Activated CD8-positive, alpha-beta memory T cell treated with anti-CD3 and anti-CD28 coated beads for 24 hours (primary cell): ENCODE measurements around the gene VPS26B.
"Not testable (repeated sequence)": the region's sequence is repeated elsewhere in the genome, so short reads cannot be mapped to it uniquely, and the experiment has no call there.

Experiments used
- DNase-seq: peaks from one replicate; pipeline ENCODE4 v3.0.0-alpha.2; 2020

VPS26B gene

GRCh38 chr11:134233729-134234179 lies 9.3 kb downstream of the VPS26B start:
- no peak for DNase-seq

GRCh38 chr11:134235399-134235798 lies 10.9 kb downstream of the VPS26B start:
- no peak for DNase-seq

DNA sequence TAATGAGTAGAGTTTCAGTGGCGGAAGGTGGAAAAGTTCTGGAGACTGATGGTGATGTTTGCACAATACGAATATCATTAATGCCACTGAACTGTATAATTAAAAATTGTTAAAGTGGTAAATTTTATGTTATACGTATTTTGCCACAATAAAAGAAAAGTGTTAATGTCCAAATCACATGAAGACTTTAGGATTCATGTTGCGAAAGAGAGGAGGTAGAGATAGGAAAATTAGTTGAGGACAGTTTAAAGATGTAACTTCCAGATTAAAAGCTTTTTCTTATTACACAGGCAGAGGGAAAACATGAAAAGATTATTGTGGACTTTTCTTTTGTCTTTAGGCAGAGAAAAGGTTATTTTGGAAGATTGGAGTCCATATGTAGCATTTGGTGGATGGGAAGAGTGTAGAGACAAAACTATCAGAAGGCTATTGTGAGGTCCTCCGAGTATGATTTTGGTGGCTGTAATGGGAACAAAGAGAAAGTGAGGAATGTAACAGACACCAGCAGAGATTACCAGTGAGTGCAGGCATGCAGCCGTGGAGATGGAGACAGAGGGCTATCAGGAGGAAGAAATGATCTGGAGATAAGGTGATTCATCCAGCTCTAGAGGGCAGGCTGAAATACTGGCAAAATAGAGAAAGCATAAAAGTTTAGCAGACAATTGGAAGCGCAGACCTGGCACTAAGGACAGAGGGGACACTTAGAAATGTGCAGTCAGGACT lies 12.5 kb downstream of the VPS26B start:
- DNase-seq: no peak

- DNase-seq: no peak
Observed at GRCh38 chr11:134237557-134237922, 13.1 kb downstream of the VPS26B start.

- no peak for DNase-seq
Observed at GRCh38 chr11:134238956-134239355, 14.5 kb downstream of the VPS26B start.

- DNase-seq: no peak
Observed at GRCh38 chr11:134240592-134240991, 16.1 kb downstream of the VPS26B start.

GRCh38 chr11:134242376-134242775 lies 17.9 kb downstream of the VPS26B start:
- DNase-seq: no peak

GRCh38 chr11:134243913-134244312 lies 19.4 kb downstream of the VPS26B start:
- no peak for DNase-seq

- DNase-seq: no peak
Observed at GRCh38 chr11:134244593-134244992, 20.1 kb downstream of the VPS26B start.

- no peak for DNase-seq
Observed at GRCh38 chr11:134245434-134245833, 21.0 kb downstream of the VPS26B start.

DNA sequence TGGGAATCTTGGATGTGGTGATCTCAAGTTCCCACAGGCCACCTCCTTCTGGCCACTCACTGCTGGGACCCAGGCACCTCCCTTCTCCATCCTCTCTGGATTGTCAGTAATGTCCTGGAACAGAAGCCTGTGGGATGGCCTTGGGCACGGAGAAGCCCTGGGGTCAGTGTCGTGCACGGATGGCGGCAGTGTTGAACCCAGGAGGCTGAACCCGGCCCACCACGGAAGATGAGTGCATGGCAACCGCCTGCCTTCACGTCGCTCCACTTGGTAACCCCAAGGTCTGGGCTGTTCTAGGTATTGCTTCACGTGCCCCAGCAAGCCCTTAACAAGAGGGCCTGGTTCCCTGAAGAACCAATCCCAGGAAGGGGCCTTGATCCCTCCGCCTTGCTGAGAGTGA lies 21.6 kb downstream of the VPS26B start:
- no peak for DNase-seq

GRCh38 chr11:134246678-134247077 lies 22.2 kb downstream of the VPS26B start:
- DNase-seq: no peak

- no peak for DNase-seq
Observed at GRCh38 chr11:134248910-134249480, 24.5 kb downstream of the VPS26B start.

GRCh38 chr11:134250246-134250645 lies 25.8 kb downstream of the VPS26B start:
- DNase-seq: no peak

GRCh38 chr11:134250675-134251074 lies 26.2 kb downstream of the VPS26B start:
- DNase-seq: no peak

DNA sequence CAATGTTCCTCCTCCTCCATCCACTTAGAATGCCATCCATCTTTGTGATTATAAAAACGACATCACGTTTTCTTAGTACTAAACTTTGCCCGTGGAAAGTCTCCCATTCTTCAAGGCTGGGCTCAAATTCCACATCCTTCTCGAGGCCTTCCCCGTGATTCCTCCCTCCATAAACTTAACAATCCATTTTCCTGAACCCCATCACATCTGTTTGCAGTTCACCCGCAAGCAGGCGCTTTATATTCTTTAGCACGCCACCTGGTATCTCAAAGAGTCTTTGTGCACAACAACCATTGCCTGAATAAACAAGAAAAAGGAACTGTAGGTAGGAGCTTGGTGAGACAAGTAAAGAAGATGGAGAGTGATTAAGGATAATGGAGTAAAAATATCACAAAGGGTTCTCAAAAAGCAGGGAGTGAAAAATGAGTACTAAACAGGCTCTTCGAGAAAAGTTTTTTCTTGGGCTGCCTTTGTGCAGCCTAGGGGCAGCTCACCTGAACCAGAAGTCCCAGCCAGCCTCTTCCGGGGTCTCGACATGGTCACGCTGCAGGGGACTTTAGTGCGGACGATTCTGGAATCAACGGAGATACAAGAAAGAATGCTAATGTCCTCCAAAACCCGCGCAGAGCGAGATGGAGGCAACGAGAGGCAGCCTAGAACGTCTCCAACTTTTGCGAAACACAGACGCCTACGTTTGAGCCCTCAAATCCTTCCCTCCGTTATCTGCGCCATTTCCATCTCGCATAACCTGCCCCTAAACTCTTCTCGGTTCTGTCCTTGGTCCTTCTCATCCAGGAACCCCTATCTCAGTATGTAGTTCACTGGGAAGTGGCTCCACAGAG lies 28.1 kb downstream of the VPS26B start:
- DNase-seq: peak; percentile 75

- peak; percentile 95 for DNase-seq
Observed at GRCh38 chr11:134253188-134253993, 28.9 kb downstream of the VPS26B start, which contains the start of the genes ACAD8 and THYN1. Gene ACAD8, plus strand, starts transcription at chr11:134253568. Its CDS starts 33 bp downstream, at chr11:134253601. Gene THYN1, minus strand, starts transcription at chr11:134253352. Its CDS starts 470 bp downstream, at chr11:134252882.

GRCh38 chr11:134254433-134255183 lies 30.1 kb downstream of the VPS26B start:
- no peak for DNase-seq

GRCh38 chr11:134255184-134255561 lies 30.7 kb downstream of the VPS26B start:
- DNase-seq: not testable (repeated sequence)

DNA sequence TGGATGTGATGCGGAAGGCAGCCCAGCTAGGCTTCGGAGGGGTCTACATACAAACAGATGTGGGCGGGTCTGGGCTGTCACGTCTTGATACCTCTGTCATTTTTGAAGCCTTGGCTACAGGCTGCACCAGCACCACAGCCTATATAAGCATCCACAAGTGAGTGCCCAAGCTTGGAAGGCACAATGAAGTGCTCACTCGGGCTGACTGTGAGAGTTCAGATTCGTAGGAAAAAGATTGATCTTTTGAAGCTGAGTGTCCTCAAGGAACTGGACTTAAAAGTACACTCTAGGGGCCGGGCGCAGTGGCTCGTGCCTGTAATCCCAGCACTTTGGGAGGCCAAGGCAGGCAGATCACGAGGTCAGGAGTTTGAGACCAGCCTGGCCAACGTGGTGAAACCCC lies 32.6 kb downstream of the VPS26B start:
- DNase-seq: no peak

GRCh38 chr11:134258577-134258976 lies 34.1 kb downstream of the VPS26B start:
- no peak for DNase-seq

DNA sequence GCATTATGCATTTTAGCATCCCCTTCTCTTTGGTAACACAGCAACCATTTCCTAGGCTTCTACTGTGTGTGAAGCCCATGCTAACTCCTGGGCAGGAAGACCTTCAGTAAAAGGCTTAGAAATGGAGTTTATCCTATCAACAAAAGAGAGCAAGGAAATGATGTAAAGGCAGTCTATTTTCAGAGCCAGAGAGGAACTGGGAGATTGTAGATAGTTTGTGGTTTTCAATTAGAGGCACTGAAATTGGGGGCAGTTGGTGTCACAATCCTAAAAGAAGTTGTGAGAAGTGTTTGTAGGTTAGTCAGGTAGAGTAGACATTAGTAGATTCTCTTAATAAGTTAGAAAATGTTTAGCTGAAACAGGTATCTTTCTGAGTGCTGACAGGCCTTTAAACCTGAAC lies 36.0 kb downstream of the VPS26B start:
- DNase-seq: no peak
